Right ventricle myocardium inferior (tissue), 1 donor: Measurements from ENCODE around the gene C6orf62. TPM values are rescaled to one million over a fixed set of nuclear protein-coding genes. Genes with fewer than 3 reads are reported as not detected.
A peak's percentile ranks its signal among the peaks of the same experiment; 100 is the strongest.

Experiments used
- ATAC-seq: fragments of 200-7000 bp; cut with Tn5 transposase; one replicate; pipeline ENCODE4 v1.9.1; 2020; ENCODE audit warnings: mild to moderate bottlenecking, moderate library complexity
- DNase-seq: peaks from one replicate; pipeline ENCODE4 v3.0.0; 2021; ENCODE audit errors: missing footprints
- intact Hi-C: fragments of 100-400 bp; cut with DNase I; formaldehyde crosslinking; loops from one replicate; pipeline ENCODE4 v1.11.0; 2022
- total RNA-seq: library from RNA; stranded (reverse); fragmentation: NEBNext Ultra II Directional; extraction: Animal tissue kit (Norgen Biotek cat#: 25700); gene quantifications from one replicate; pipeline ENCODE4 v1.2.1, GENCODE V29; 2021
- donor health status: DM: no; HTN: yes; CAD: no; lungs with severe emphysema.

C6orf62 gene
- total RNA-seq, 1 donor from 2014 or later = 43.2 TPM

DNA sequence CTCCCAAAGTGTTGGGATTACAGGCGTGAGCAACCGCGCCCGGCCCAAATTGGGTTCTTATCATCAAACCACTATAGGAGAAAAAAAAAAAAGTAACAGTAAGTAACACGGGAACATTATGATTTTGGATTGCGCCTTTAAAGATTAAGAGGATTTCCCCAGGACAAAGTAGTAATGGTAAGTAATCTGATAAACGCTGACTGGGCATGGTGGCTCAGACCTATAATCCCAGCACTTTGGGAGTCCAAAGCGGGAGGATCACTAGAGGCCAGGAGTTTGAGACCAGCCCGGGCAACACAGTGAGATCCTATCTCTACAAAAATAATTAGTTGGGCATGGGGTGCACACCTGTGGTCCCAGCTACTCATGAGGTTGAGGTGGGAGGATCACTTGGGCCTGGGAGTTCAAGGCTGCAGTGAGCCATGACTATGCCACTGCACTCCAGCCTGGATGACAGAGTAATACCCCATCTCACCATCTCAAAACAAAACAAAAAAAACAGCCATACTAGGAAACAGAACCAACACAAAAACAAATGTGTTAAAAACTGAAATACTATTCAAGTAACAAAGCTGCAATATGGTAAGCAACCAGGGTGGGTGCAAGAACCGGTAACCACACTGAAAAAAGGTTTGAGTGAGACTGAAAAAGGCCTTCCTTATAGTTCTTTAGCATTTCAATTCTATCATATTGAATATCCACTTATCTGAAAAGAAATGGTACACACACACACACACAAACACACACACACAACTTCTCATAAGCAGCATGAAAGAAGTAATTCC, 8.2 kb downstream of the C6orf62 start:
- intact Hi-C loops = no loop called here
- DNase-seq (no peak), ATAC-seq (no peak)

DNA sequence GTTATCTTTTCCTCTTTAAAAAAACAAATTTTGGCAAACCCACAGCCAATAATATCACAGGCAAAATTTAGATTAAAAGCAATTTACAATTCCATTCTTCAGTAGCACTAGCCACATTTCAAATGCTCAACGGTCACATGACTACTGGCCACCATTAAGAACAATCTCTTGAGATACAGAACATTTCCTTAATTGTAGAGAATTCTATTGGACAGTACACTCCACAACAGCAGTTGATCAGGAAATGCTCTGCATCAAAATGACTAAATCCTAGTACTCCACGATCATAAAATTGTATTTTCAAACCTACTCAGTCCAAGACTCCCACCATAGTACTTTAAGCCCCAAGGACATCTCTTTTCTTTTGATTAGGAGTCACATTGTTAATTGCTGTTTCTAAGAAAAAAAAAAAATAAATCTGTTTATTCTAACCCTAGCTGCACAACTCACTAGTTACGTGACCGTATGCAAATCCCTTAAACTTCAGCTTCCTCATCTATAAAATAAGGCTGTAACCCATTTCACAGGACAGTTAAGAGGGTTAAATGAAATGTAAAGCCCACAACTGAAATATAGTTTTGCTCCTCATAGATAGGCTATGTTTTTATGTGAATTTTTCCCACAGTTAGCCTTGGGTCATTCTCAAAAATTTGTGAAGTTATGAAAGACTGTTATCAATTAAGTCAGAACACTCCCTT, 9.8 kb downstream of the C6orf62 start:
- DNase-seq (no peak), ATAC-seq (no peak)
- intact Hi-C loops = loop anchor here (10.0 kb wide), 1 partner anchor 284 kb away; no protein-coding TSS in a partner anchor

DNA sequence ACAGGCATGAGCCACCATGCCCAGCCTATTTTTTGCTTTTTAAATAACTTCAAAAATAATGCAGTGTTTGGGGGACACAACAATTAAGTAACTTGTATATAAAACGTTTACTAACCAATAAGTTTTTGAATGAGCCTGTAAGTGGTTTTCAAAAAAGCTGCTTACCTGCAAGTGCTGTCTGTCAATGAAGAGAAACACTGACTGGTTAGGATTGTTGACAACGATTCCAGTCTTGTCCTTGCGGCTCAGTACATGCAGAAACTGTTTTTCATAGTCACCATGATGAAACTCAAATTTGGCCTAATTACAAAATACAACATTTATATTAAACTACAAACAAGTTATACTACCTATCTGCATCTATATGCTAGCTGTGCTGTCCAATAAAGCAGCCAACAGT, 10.3 kb downstream of the C6orf62 start:
- intact Hi-C loops = loop anchor here (10.0 kb wide), 1 partner anchor 284 kb away; no protein-coding TSS in a partner anchor
- no peak for DNase-seq

DNA sequence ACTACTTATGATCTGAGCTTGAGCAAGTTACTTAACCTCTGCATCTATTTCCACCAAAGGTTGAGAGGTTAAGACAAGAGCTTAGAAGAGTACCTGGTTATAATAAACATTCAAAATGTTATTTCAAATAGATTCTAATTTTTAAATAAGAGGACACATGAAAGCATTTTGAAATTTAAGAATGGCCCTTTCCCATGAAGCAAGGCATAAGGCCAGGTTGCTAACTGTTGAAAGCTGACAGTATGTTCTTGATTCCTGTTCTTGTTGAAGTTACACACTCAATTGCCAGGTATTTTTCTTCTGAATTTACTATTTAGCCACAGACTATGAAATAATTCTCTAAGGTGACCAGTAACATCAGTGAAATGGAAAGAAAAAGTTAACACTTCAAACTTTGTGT, 14.5 kb downstream of the C6orf62 start:
- DNase-seq (no peak), ATAC-seq (no peak)
- intact Hi-C loops = loop anchor here (10.0 kb wide), 1 partner anchor 280 kb away; no protein-coding TSS in a partner anchor

More for the DNA sequence above, 10.3 kb downstream of the C6orf62 start:
- ATAC-seq = no peak

DNA sequence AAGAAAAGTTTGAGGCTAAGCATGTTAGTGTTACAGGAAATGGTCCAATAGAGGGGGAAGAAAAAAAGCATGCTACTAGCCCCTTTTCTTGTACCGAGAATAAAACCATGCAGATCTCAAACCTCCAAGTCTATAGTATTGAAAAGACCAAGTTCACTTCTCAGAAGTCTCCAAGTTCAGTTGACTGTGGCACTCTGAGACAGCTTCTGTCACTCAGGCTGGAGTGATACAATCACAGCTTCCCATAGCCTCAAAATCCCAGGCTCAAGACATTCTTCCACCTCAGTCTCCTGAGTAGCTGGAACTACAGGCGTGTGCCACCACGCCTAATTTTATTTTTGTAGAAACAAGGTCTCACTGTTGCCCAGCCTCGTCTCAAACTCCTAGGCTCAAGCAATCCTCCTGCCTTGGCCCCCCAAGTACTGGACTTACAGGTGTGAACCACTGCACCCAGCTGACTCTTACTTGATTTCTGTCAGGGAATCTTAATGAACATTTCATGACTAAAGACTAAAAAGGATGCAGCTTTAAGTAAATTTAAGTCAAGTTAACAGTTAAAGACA, 16.2 kb downstream of the C6orf62 start:
- intact Hi-C loops = loop anchor here (10.0 kb wide), 1 partner anchor 278 kb away; no protein-coding TSS in a partner anchor
- DNase-seq (no peak), ATAC-seq (no peak)

DNA sequence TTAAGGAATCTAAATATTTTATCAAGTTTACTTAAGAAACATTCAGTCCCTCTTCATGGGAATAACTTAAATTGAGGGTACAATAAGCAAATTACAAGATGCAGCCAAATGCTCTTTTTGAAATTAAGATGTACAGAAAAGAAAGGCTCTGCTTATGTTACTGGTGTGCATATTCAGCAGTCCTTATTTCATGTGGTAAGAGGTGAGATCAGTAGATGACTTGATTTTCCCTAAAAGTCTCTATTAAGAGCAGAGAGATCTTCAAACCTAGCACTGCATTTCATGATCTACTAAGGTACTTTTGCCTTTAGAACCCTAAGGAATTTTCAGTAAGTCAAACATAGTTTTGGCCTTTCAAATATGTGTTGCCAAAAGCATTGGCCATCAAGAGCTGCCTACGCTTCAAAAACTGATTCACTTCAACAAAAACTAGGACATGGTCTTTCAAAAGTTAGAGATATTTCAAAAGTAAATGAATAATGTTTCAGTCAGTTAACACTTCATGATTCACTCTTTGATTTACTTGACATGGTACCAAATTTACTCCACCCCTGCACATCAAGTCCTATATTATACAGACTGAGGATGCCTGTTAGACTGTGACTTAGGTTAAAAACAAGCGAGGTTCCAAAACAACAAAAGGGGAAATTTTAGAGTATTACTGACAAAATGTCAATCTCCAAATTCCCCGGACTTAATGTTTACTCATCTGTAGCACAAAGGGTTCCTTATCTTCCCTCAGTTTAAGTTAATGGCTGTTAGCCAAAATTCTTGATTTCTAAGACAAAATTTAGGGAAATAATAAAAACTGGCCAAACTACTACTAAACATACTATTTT, 19.2 kb downstream of the C6orf62 start:
- no peak for ATAC-seq
- intact Hi-C loops = loop anchor here (10.0 kb wide), 1 partner anchor 275 kb away; no protein-coding TSS in a partner anchor
- no peak for DNase-seq

DNA sequence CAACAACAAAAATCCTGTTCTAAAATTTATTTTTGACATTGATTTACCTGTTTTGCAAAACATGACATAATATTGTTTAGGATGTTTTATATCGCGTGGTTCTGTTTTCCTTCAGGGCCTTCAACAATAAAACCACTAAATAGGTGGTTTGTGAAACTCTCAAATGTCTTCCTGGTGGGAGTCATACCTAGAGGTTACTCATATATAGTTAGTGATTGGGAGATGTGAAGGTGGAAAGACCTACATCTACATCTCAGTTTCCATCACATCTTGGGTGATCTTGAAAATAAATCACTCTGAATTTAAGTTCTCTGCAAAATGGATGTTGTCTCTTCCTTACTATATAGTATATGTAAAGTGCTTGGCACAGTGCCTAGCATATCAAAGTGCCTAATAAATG, 22.9 kb downstream of the C6orf62 start:
- ATAC-seq (no peak), DNase-seq (no peak)
- intact Hi-C loops = no loop called here

DNA sequence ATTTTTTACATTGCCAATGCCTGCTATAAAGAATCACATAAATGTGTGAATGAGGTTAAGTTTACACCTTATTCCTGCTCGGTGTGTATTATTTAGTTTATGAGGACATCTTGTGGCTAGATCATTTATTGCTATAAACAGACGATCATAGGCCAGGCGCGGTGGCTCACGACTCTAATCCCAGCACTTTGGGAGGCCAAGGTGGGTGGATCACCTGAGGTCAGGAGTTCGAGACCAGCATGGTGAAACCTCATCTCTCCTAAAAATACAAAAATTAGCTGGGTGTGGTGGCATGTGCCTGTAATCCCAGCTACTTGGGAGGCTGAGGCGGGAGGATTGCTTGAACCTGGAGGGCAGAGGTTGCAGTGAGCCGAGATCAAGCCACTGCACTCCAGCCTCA, 23.3 kb downstream of the C6orf62 start:
- intact Hi-C loops = loop anchor here (1.0 kb wide), 1 partner anchor 112 kb away; no protein-coding TSS in a partner anchor
- peak; percentile 69 for DNase-seq
- peak; percentile 67 for ATAC-seq

DNA sequence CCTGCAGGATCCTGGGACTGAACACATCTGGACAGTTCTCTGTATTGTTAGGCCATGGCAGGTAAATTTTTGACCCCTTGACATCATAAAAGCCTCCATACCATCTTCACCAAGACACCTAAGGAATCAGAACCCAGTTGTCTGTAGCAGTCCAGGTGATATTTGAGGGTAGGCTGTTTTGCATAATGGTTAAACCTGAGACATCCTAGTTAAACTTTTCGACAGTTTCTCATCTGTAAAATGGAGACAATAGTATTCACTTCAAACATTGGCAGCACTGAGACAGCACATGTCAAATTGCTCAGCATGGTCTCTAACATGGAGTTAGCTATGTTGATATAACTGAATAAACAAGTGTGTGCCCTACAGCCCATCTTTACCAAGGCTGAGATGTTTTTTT, 24.8 kb downstream of the C6orf62 start:
- ATAC-seq (no peak), DNase-seq (no peak)
- intact Hi-C loops = no loop called here

DNA sequence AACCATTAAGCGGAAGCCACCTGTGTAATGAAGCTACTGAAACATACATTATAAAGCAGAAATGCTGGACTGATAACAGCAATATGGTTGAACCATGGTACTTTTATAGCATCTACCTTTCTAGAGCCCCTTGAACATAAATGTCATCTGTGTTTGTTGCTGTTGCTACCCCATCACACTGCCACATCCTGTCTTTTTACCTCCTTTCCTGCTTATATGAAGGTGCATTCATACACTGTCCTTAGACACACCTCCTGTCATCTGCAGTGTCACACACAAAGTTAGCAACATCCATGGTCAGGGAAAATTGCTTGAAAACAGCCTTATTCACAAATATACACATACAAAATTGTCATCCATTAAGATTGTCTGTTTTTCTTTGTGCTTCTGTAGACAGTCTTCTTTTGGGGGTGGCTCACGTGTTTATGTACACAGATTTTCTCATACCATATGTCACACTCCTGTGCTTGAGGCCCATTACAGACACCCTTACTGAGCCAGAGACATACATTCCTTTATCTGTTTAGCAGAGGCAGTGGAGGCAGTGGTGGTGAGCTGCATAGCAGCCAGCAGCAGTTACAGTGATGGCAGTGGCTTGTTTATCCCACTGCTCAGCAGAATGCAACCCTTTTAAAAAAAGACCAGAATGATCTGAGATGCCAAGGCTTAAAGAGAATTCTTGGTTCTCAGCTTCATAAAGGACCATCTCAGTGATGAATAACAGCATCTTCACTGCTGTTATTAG, 25.9 kb downstream of the C6orf62 start:
- DNase-seq (no peak), ATAC-seq (no peak)
- intact Hi-C loops = no loop called here

DNA sequence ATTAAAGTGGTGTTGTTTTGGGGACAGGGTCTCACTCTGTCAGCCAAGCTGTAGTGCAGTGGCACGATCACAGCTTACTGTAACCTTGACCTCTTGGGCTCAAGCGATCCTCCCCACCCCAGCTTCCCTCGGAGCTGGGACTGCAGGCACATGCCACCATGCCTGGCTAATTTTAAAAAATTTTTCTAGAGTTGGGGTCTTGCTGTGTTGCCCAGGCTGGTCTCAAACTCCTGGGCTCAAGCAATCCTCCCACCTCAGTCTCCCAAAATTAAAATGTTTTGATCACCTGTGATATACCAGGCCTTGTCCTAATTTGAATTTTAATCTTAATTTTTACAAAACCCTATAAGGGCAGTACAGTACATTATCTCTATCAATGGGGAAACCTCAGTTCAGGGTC, 26.5 kb downstream of the C6orf62 start:
- no peak for DNase-seq
- ATAC-seq = no peak
- intact Hi-C loops = no loop called here

DNA sequence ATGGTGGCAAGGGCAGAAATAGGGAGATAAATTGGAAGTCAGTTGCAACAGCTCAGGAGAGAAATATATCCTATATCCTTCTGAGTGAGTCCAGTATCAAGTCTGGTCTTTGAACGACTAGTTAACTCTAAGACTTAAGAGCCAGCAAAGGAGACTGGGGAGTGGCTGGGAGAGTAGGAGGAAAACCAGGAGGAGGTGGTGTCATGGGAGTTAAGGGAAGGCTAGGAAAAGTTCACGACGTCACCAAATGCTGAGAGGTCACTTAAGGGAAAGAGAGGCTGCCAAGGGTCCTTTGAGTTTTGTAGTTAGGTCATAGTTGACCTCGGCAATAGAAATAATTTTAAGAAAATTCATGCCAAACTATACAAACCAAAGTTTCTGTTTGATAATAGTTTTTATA, 27.0 kb downstream of the C6orf62 start:
- DNase-seq (no peak), ATAC-seq (peak; percentile 66)
- intact Hi-C loops = no loop called here

DNA sequence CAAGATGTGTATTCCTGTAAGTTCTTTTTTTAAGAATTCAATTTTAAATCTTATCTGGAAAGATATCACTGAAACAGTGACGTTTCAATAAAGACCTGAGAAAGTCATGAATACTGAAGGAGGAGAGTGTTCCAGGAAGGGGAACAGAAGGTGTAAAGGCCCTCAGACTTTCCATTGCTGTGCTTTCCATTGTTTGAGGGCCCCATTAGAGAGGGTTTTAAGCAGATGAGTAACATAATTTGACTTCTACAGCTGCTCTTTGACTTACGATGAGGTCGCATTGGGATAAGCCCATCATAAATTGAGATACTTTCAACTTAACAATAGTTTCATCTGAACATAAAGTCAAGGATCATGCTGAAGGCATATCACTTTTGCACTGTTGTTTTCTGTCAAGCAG, 27.4 kb downstream of the C6orf62 start:
- DNase-seq (no peak), ATAC-seq (no peak)
- intact Hi-C loops = no loop called here

DNA sequence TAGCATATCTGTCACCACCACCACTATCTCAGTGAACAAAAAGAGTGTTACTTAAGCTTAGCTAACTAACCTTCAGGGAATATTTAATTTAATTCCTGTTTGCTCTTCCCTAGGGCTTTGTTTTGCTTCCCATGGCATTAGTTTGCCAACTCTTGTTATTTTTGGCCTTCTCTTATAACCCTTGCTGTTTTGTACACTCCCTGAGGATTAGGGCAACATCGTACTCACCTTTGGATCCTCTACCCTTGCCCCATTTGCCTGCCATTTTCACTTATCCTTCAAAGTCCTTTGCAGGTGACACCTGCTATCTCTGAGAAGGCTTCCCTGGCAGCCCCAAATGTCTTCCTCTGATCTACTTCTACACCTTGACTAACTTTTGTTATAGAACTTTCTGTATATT, 28.4 kb downstream of the C6orf62 start:
- ATAC-seq = no peak
- intact Hi-C loops = no loop called here

DNA sequence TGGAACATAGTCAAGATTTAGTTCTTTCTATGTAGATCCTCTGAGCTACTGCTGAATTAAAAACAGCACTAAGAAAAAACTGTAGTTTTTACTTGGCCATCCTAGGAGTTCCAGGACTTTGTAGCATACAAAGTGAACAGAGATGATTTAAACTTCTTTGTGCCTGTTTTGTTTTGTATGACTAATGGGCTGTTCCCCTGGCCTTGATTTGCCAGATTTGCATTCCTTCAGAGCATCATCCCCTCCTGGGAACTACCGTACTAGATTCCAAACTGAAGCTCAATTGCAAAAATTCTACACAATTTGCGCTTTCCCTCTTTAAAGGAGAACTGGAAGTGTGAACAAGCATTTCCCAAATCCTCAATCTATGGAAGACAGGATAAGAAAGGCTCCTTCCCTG, 29.0 kb downstream of the C6orf62 start:
- no peak for DNase-seq
- ATAC-seq = no peak
- intact Hi-C loops = no loop called here

More for the DNA sequence above, 28.4 kb downstream of the C6orf62 start:
- DNase-seq = no peak

DNA sequence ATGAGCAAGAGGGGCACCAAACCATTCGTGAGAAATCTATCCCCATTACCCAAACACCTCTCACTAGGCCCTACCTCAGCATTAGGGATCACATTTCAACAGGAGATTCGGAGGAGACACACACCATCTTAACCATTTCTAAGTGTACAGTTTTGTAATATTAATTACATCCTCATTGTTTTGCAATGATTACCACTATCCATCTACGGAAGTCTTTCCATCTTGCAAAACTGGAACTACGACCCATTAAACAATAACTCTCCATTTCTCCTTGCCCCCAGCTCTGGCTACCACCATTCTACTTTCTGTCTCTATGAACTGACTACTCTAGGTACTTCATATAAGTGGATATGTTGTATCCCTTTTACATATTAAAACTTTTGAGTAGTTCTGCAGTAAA, 32.0 kb downstream of the C6orf62 start:
- DNase-seq (no peak), ATAC-seq (no peak)
- intact Hi-C loops = no loop called here

DNA sequence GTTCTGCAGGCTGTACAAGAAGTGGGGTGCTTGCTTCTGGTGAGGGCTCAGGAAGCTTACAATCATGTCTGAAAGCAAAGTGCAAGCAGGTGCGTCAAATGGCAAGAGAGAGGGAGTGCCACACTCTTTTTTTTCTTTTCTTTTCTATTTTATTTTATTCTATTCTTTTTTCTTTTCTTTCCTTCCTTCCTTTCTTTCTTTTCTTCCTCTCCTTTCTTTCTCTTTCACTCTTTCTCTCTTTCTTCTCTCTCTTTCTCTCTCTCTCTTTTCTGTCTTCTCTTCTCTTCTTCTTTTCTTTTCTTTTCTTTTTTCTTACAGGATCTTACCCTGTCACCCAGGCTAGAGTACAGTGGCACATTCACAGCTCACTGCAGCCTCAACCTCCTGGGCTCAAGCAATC, 32.5 kb downstream of the C6orf62 start:
- intact Hi-C loops = no loop called here
- ATAC-seq = no peak
- no peak for DNase-seq
